Ovary (tissue), 9 donors: ENCODE results near the gene RYR1. TPM values are rescaled to one million over a fixed set of nuclear protein-coding genes. Genes with fewer than 3 reads are reported as not detected.

Experiments used
- DNase-seq, 5 donors: peaks; one replicate each; pipeline ENCODE4 v3.0.0-alpha.2; 2019 to 2020
- H3K27ac ChIP-seq, 2 donors: fragments of 200-600 bp; one replicate each; pipeline versions ENCODE4 v1.5.1 to v1.8.0; 2019 to 2022
- H3K27me3 ChIP-seq: fragments of 200-600 bp; one replicate; pipeline ENCODE4 v1.8.0; 2022
- H3K36me3 ChIP-seq: fragments of 200-600 bp; sonication (generic); one replicate; pipeline ENCODE4 v1.5.1; 2019
- H3K4me1 ChIP-seq: one replicate; pipeline ENCODE4 v1.8.1; 2013; ENCODE audit warnings: mild to moderate bottlenecking, moderate library complexity; ENCODE audit not compliant: insufficient read depth
- H3K4me3 ChIP-seq: fragments of 200-600 bp; sonication (generic); one replicate; pipeline ENCODE4 v1.5.1; 2017
- H3K9me3 ChIP-seq, 2 donors: fragments of 200-600 bp in 1 of 2; sonication (generic) in 1 of 2; one replicate each; pipeline versions ENCODE4 v1.5.1 to v1.8.1; 2013 to 2019; ENCODE audit warnings: mild to moderate bottlenecking in 1 of 2, moderate library complexity in 1 of 2
- EP300 ChIP-seq: sonication (generic); formaldehyde crosslinking; IDR thresholded peaks from one replicate; pipeline ENCODE4 v1.6.1; 2017; ENCODE audit warnings: antibody characterized with exemption
- POLR2A ChIP-seq: fragments of 450-650 bp; IDR thresholded peaks from one replicate; pipeline ENCODE4 v1.6.1; 2017; ENCODE audit warnings: antibody characterized with exemption, mild to moderate bottlenecking, moderate library complexity
- WGBS, 3 donors: extraction: QIAGEN DNeasy Blood & Tissue Kit in 1 of 3; methylation state at CpG; one replicate each; pipeline versions ENCODE4 v1.1.5 to v1.1.7; 2013 to 2017; 5-methylcytosine and 5-hydroxymethylcytosine counted together
- intact Hi-C, 4 donors: fragments of 100-400 bp; cut with DNase I; formaldehyde crosslinking; loops; one replicate each; pipeline versions ENCODE4 v1.11.0 to v1.15.1; 2022 to 2023
- polyA plus RNA-seq, 2 donors: library from polyadenylated mRNA; stranded (reverse); fragments of 200-250 nt in 1 of 2; fragments of 350-450 nt in 1 of 2; fragmentation: Illumina TruSeq in 1 of 2; extraction: RNeasy Lipid Tissue Mini Kit (QIAGEN cat#74804) in 1 of 2; gene quantifications; one replicate each; pipeline ENCODE4 v1.2.3, GENCODE V29; 2013 to 2014
- total RNA-seq, 7 donors: library from RNA; depleted of rRNA in 2 of 7; stranded (reverse); fragments of >200 nt in 2 of 7; fragmentation: NEBNext Ultra II Directional in 3 of 7; extraction: Animal tissue kit (Norgen Biotek cat#: 25700) in 3 of 7; gene quantifications; one replicate each; pipeline versions ENCODE4 v1.1.0 to v1.2.4, GENCODE V29; 2016 to 2023
- TF ChIP-seq, protein P1 (sequence below), 3 donors: fragments of 450-650 bp in 2 of 3; fragments of 200-600 bp in 1 of 3; IDR thresholded peaks; one replicate each; pipeline versions ENCODE4 v1.5.1 to v1.8.0; 2016 to 2022; ENCODE audit warnings: antibody characterized with exemption in 3 of 3, mild to moderate bottlenecking in 1 of 3
- donor health status: DM: no; HTN: no; CAD: no; lungs with moderate emphysema.
- donor health status: DM: no; HTN: no; CAD: no.
- donor health status: Bipolar disorder and iron deficiency.
- donor health status: DM: yes; HTN: yes; CAD: no.
- donor health status: DM: no; HTN: no; CAD: no.
- donor health status: DM: yes; HTN: yes; CAD: no.

The RYR1 gene
- total and polyA plus RNA-seq, 9 donors: 0.57 to 2.6 (median 1.0) TPM

DNA sequence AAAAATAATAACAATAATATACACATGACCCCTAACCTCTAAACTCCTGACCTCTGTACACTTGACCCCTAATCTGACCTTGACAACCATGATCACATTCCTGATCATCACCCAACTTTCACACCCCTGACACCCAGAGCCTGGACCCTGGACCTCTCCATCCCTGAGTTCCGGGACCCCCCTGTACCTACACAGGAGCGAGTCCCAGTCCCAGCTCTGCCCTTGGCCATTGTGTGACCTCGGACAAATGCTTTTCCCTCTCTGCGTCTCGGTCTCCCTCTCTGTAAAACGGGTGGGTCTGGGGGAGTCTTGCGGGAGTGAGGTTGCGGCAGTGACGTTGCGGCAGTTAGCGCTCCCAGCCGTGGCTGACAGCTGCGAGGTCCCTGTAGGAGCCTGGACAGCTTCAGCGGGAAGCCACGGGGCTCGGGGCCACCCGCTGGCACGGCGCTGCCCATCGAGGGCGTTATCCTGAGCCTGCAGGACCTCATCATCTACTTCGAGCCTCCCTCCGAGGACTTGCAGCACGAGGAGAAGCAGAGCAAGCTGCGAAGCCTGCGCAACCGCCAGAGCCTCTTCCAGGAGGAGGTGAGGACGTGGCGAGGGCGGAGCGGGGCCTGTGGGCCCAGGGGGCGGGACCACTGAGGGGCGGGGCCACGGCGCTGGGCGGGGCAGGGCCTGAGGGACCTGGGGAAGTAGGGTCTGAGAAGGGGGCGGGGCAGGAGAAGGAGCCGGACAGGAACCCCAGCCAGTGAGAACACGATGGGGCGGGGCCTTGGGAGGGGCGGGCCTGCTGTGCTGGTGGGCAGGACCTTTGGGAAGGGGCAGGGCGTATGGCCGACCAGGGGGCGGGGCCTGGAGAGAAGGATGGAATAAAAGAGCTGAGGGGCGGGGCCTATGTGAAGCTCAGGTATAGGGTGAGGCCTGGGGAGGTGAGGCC lies 19.2 kb downstream of the RYR1 start:
- no peaks in the 10 kb centered on the region for H3K27me3 ChIP-seq
- H3K36me3 ChIP-seq: no peaks in the 10 kb centered on the region
- TF ChIP-seq EP300: no peak
- no peak for TF ChIP-seq POLR2A
- TF ChIP-seq, protein P1, sequence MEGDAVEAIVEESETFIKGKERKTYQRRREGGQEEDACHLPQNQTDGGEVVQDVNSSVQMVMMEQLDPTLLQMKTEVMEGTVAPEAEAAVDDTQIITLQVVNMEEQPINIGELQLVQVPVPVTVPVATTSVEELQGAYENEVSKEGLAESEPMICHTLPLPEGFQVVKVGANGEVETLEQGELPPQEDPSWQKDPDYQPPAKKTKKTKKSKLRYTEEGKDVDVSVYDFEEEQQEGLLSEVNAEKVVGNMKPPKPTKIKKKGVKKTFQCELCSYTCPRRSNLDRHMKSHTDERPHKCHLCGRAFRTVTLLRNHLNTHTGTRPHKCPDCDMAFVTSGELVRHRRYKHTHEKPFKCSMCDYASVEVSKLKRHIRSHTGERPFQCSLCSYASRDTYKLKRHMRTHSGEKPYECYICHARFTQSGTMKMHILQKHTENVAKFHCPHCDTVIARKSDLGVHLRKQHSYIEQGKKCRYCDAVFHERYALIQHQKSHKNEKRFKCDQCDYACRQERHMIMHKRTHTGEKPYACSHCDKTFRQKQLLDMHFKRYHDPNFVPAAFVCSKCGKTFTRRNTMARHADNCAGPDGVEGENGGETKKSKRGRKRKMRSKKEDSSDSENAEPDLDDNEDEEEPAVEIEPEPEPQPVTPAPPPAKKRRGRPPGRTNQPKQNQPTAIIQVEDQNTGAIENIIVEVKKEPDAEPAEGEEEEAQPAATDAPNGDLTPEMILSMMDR (IDR thresholded peaks at IDR 0.05): no peak
- 72 to 79% (median 73%) methylated on average over 32 to 45 of the region's 45 CpGs for WGBS, 3 donors
- intact Hi-C loops: no loop called here
- no peak overlapping the region for H3K4me3 ChIP-seq
- no peaks in the 10 kb centered on the region for H3K9me3 ChIP-seq
- no peaks in the 10 kb centered on the region for H3K4me1 ChIP-seq
- no peak overlapping the region for H3K27ac ChIP-seq
- DNase-seq: no peak

DNA sequence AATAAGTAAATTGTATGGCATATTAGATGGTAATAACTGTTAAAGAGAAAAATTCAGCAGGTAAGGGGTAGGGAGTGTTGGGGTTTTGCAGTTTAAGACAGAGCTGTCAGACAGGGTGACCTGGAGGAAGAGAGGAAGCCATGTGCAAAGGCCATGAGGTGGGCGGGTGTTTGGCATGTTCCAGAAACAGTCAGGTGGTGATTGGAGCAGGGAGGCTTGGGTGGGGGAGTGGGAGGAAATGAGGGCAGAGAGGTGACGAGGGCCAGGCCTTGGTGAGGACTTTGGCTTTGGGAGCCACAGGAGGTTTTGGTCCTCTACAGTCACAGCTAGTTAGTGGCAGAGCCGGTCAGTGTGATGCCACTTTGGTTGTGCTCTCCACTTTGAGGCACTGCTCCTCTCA lies 20.1 kb downstream of the RYR1 start:
- TF ChIP-seq, protein P1 (IDR thresholded peaks at IDR 0.05): no peak
- no peak for TF ChIP-seq EP300
- no peak for TF ChIP-seq POLR2A
- H3K36me3 ChIP-seq: no peaks in the 10 kb centered on the region
- H3K27ac ChIP-seq: no peak overlapping the region
- no peak for DNase-seq
- H3K9me3 ChIP-seq: no peaks in the 10 kb centered on the region
- WGBS, 3 donors: 75 to 78% (median 77%) methylated on average over 3 of the region's 3 CpGs
- intact Hi-C loops: no loop called here
- H3K4me3 ChIP-seq: no peak overlapping the region
- no peaks in the 10 kb centered on the region for H3K27me3 ChIP-seq
- H3K4me1 ChIP-seq: no peaks in the 10 kb centered on the region

DNA sequence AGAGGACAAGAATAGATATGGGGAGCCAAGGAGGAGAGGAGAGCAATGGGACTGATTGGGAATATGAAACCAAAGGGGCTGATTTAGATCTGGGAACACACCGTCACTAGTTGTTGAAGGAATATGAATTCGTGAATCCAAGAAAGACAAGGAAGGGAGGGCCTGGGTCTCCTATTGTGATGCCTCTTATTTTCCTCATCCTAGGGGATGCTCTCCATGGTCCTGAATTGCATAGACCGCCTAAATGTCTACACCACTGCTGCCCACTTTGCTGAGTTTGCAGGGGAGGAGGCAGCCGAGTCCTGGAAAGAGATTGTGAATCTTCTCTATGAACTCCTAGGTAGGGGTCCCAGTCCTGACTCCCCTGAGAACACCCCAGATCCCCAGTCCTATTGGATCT lies 21.5 kb downstream of the RYR1 start:
- H3K27ac ChIP-seq: no peak overlapping the region
- TF ChIP-seq EP300 (no peak), POLR2A (no peak)
- TF ChIP-seq, protein P1 (IDR thresholded peaks at IDR 0.05): no peak
- H3K9me3 ChIP-seq: no peaks in the 10 kb centered on the region
- no peak overlapping the region for H3K4me3 ChIP-seq
- H3K36me3 ChIP-seq: no peaks in the 10 kb centered on the region
- intact Hi-C loops: no loop called here
- H3K27me3 ChIP-seq: no peaks in the 10 kb centered on the region
- WGBS, 3 donors: 17 to 31% (median 18%) methylated on average over 4 of the region's 4 CpGs
- no peak for DNase-seq
- no peaks in the 10 kb centered on the region for H3K4me1 ChIP-seq

DNA sequence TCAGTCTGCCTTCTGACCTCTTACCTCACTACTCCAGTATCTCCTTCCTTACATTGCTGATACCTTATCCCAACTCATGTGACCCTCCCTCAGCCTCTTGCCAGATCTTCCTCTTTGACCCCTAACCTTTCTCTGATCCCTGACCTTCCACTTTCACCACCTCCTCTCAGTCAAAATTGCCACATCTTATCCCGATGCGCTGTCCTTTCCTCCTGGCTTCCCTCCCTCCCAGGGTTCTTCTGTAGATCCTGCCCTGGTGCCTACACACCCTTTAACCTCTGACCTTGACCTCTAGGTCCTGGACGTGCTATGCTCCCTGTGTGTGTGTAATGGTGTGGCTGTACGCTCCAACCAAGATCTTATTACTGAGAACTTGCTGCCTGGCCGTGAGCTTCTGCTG lies 23.7 kb downstream of the RYR1 start:
- H3K27me3 ChIP-seq: no peaks in the 10 kb centered on the region
- no peaks in the 10 kb centered on the region for H3K9me3 ChIP-seq
- H3K4me3 ChIP-seq: no peak overlapping the region
- no peak for DNase-seq
- H3K27ac ChIP-seq: no peak overlapping the region
- 55 to 63% (median 61%) methylated on average over 5 of the region's 5 CpGs for WGBS, 3 donors
- no peaks in the 10 kb centered on the region for H3K36me3 ChIP-seq
- H3K4me1 ChIP-seq: no peaks in the 10 kb centered on the region
- TF ChIP-seq EP300: no peak
- TF ChIP-seq, protein P1 (IDR thresholded peaks at IDR 0.05): no peak
- TF ChIP-seq POLR2A: no peak
- intact Hi-C loops: no loop called here
